CD1c-positive myeloid dendritic cell (primary cell): ENCODE measurements around the gene RAPGEF4.

Experiments used
- DNase-seq: peaks from one replicate; pipeline ENCODE4 v3.0.0-alpha.2; 2016; ENCODE audit errors: extremely low spot score

The RAPGEF4 gene

DNA sequence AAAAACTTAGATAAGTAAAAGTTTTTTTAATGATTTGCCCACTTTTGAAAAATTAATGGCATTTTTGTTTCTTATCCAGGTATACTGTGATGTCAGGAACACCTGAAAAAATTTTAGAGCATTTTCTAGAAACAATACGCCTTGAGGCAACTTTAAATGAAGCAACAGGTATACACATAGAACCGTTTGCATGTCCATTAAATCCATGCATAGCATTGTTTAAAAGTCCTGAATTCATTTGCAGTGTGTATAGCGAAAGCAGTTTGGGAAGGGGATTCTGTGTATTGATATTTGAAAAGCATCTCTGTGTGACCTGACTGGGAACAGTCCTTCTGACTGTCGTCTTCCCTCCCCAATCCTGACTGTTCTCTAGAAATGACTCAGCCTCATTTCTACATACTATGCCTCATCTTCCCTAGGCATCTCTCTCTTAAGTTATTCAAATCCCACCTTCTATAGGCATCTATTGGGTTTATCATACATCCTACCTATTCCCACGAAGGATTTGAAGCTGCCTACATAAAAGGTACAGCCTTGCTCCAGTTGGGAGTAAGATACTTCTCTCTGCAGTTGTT, 260.8 kb downstream of the RAPGEF4 start:
- peak; percentile 46 for DNase-seq

DNA sequence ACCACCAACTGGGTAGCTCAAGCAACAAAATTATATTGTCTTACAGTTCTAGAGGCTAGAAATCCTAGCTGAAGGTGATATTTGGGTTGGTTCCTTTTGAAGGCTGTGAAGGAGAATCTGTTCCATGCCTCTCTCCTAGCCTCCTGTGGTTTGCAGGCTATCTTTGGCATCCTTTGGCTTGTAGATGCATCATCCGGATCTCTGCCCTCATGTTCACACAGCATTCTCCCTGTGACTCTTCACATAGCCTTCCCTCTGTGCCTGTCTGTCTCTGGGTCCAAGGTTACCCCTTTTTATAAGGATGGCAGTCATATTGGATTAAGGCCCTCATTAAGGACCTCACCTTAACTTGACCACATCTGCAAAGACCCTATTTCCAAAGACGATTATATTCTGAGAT, 261.4 kb downstream of the RAPGEF4 start:
- no peak for DNase-seq

DNA sequence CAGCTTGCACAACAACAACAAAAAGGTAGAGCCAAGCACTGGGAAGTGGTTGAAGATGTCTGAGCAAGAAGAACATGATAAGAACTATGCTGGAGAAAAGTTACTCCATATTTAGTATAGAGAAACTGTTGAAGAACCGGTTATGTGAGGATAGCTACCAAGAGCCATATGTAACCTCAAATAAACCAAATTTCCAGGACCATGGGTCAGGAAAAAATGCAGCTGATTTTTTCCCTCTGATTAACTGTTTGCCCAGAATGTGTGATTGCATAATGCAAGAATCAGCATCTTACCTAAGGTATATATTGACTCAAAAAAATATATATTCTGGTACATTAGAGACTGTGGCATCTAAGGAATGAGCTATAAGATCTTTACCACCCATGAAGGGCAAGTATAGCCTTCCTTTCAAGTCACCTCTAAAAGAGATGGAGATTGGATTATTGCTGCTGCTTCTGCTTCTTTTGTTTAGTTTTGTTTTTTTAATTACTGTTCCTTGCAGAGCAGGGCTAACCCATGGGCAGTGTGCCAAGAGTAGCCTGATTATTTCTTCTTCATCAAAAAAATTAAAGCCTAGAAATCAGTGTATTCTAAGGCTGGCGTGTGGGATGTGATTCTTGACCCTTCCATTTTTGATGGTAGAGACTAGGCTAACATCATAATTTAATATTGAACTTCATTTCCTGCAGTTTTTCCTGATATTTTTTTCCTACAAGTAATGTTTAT, 263.1 kb downstream of the RAPGEF4 start:
- no peak for DNase-seq

DNA sequence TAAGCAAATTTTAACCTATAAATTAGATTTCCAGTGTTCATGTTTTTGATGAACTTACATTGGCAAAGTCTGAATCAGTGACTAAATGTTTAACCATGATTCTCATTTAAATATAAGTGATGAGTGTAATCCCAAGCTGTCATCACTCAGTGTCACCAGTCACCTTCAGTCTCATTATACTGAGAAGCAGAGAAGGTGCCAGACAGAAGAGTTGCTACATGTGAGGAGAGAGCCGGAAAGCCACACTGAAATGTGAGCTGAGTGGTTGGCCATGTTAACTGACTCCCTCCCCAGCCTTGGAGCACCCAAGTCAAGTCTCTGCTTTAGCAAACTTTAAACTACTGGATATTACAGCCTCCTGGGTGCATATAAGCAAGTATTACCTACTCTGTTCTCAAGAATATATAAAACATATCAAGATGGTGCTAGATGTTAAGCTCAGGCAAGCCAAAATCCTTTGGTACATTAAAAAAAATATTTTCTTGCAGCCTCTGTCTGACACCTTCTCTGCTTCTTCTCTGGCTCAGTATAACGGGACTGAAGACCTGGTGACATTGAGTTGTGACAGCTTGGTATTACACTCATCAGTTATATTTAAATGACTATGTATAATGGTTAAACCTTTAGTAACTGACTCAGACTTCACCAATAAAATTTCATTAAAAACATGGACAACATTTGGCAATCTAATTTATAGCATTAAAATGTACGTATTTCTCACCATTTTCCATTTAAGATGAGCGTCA, 264.2 kb downstream of the RAPGEF4 start:
- DNase-seq = no peak

DNA sequence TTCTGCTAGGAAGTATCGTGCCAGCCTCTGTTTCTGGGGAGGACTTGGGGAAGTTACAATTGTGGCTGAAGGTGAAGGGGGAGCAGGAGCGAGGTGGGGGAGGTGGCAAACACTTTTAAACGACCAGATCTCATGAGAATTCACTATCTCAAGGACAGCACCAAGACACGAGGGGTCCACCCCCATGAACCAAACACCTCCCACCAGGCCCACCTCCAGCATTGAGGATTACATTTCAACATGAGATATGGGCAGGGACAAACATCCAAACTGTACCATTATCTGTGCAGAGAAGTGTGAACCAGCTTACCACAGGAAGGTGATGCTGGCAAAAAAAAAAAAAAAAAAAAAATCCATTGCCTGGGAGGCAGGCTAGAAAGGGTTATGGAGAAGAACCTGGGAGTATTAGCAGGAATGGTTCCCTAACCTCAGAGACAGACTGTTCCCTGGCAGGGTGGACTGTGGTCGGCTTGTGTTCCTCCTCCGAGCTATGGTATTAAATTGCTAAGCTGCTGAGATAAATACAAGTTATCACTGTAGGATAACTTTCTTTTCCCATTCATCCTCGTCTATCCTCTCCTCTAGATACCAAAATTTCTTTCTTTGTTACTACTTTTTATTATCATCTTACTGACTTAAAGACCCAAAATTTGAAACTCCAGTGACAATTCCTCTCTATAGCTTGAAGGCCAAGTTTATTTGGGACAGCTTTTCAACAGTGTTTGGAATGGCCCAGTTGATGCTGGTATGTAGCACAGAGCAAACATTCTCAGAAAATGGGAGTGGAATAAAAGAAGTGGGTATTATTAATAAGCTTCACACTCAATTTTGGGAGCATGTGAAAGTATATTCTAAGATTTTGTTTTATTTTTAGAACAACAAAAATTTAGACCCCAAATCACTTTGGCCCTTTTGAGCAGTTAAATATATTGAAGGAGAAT, 266.3 kb downstream of the RAPGEF4 start:
- no peak for DNase-seq

DNA sequence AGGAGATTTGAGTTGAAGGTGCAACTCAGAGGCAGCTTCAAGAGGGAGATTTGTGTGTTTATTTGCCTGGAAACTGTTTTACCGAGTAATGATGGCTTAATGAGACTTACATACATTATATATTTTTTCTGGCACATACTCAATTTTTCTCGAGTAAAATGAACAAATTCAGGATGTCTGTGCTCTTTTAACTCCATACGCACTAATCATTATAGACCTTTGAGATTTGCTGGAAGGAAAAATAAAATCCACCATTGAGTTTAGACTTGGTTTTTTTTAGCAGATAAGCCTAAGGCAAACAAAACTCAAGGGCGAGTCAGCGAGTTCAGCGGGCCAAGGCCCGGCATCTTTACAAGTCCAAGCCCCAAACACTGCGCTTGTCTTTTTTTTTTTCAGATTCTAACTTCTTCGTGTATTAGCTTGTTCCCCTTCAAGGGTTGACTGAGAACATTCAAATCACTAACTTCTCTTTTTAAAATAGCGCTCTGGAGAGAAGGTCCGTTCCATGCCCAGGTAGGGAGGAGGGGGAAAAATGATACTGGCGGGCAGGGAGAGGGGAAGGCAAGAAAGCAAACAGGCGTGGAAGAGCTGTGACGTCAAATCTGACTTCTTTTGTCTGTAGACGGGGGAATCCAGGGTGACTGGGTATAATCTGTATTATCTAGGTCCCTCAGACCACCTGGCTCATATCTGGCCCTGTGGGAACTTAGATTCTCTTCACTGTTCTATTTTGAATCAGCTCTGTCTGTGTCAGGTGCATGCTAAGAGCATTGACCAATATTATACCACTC, 267.3 kb downstream of the RAPGEF4 start:
- no peak for DNase-seq

DNA sequence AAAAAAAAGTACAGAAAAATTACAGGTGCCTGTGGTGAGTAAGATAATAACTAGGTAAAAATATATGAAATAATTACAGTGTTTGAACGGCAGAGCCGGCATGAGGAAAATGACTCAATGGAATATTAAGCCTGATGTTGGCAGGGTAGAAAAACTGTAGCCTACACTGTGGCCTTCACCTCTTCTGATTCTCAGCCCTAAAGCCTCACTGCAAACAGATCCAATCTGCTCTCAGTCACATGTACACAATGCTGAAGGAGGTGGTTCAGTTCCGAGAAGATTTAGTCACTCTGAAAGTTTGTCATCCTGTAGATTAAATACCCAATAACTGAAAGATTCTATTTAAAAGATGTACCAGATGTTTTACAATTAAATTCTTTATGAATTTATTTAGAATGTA, 273.1 kb downstream of the RAPGEF4 start:
- no peak for DNase-seq

DNA sequence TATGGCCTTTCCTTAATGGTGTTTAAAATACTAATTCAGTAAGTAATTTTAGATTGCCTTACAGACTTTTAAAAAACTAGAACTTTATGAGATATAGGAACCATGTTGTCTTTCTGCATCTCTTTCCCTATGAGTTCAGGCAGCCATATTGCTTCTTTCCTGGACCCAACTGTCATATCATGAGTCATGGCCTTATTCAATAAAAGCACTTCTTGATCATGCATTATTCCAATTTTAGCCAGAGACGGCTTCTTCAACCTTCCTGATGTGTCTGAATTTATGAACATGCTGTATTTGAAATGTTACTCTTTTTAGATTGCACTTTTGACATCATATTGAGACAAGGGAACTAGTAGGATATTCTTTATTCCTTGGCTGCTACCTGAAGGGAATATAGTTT, 274.6 kb downstream of the RAPGEF4 start:
- no peak for DNase-seq

DNA sequence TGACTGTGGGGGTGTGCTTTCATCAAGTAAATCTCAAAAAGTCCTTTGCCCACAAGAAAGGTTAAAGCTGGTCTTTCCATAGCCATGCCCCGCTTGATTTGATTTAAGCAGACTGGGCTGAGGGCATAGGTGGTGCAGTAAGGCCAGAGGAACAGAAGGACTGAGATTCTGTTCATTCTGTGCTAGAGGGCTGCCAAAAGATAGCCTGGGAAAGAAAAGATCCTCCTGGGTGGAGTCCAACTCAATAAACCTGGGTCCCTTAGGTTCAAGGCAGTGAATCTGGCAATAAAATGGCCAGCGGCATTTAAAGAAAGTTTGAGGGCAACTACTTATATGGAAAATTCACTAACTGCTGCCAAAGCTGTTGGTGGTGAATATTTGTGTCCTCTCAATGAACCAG, 280.8 kb downstream of the RAPGEF4 start:
- no peak for DNase-seq

DNA sequence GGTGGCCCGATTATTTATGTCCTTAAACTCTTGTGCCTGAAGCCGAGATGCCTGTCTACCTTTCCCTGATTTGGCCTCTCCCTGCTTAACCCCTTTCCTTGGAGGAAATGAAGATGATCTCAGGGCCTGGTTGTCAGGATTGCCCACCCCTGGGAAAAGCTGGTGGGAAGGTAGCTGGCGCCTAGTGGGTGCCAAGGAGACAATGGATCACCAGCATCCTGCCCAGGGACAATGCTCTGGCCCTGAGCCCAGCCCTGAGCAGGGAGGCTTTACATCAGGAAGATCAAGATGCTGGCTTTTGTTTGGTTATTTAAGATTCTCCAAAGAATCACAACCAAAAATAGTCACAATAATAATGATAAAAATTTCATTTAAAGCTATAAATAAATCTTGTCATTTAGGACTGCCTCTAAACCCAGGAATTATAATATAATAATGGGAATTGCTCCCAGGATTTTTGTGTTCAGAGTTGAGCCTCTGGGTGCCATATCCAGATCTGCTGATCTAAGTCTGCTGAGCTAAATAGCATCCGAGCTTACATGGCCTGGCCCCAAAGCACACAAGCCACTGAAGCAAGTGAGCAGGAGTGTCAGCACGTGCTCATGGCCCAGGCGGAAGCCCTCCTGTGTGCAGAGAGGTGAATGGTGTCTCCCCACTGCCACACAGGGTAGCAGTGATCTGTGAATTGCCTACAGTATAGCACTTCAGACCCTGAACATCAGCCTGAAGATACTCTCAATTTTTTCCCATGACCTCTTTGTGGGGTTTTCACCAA, 282.2 kb downstream of the RAPGEF4 start:
- no peak for DNase-seq

DNA sequence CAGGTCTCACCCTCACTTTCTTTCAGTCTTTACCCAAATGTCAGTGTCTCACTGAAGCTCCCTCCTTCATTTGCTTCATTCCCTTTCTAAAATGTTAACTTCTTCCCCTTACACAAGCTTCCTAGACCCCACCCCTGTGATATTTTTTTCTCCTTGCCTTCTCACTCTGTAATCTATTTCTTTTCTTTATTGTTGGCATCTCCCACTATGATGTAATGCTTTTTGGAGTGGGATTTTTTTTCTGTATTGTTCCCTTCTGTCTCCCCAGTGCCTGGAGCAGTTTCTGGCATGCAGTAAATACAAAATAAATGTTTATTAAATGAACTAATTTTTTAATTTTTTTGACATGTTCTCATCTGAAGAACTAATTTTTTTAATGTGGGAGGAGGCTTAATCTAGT, 284.1 kb downstream of the RAPGEF4 start:
- DNase-seq = no peak

DNA sequence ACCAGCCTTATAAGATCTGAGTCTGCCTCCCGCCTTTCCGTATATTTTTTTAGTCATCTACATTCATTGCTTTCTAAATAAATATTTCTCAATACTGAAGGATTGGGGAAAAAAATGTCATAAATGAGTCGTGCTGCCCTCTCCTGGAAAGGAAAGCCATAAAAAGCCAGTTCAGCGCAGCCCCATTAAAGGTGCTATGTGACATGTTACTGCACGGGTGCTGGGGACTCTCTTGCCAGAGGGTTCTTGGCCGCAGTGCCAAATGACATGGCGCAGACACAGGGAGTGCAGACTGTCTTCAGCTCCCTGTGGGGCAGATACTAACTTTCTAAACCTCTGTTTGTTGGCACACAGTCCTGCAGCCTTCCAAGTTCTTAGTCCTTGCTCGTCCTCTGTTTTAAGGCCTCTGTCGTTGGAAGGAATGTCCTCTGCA, 286.3 kb downstream of the RAPGEF4 start:
- no peak for DNase-seq

DNA sequence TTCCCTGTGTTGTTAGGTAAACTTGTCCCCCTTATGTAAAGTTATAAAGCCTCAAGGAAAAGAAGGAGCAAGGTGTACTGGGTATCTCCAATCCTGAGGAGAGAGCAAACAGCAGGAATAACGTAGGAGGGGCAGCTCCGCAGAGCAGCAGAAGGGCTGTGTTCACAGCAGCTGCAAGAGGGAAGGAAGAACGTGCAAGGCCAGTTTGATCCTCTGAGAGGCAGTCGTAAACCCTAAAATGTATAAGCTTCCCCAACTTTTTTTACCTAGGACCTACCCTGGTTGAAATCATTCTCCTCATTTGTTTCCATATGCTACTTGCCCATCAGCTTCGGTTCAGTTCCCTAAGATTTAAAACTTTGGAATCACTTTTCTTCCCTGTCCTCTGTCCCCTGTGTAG, 288.1 kb downstream of the RAPGEF4 start:
- DNase-seq = no peak

DNA sequence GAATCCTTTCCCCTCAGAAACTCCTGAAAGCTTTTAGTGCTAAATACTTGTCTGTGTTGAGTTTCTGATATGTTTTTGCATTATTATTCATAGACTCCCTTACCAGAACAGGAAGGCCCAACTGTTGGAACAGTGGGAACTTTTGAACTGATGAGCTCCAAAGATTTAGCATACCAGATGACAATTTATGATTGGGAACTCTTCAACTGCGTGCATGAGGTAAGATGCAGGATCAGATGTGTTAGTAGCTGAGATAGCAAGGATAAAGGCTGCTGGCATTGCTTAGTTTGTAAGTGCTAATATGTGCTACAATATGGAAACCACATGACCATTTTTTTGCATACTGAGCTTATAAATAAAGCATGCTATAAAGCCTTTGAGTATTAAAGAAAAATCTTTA, 290.8 kb downstream of the RAPGEF4 start:
- DNase-seq = no peak

DNA sequence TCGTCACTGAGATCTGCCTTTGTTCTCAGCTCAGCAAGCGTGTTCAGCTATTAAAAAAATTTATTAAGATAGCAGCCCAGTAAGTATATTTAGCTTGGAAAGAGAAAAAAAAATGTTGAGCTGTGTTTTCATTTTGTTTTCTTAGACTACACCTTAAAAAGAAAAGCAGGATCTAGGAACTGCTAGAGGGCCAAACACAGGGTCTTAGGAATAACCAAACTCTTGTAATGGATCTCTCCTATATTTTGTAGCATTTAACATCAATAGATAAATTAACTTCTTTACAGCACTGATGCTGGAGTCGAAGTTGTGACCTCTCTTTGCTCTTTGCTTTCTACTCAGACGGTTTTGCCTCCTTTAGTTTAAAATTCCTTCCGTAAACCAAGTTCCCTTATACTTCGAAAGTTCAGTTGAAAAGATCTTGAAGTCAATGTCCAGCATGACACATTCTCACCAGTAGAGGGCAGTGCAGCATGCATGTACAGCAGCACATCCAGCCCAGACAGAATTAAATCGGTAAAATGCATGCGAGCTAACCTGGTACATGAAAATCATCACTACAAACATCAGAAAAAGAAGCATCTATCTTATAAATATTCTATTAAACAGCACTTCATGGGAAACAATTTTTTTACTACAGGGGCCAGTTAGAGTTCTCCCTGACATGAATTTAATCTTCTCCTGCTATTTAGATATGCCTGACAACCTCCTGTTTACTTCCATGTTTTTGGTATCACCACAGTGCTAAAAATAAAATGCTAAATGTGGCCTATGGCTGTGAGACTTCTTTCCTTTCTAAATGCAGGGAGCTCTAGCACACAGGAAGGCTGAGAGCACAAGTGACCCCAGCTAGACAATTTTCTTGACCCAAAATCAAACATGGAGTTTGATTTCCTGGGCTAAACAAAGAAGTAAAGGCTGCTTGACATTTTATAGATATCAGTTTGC, 291.8 kb downstream of the RAPGEF4 start:
- DNase-seq = peak; percentile 91

DNA sequence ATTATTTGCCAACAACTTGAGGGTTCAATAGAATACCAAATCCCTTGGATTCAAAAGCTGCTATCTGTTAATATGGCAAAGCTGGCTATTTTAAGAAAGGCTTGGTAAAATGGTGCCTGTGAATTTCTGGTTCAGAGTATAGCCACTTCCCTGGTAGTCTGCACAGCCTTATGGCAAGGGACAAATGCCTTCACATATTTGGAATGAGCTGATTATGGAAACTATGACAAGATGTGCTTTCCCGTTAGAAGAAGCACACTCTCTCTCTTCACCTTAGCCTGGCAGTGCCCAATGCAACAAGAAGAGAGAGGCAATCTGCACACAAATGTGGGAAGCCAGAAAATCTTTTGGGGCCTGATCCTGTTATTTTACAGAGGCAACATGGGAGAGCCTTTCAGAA, 292.5 kb downstream of the RAPGEF4 start:
- no peak for DNase-seq

DNA sequence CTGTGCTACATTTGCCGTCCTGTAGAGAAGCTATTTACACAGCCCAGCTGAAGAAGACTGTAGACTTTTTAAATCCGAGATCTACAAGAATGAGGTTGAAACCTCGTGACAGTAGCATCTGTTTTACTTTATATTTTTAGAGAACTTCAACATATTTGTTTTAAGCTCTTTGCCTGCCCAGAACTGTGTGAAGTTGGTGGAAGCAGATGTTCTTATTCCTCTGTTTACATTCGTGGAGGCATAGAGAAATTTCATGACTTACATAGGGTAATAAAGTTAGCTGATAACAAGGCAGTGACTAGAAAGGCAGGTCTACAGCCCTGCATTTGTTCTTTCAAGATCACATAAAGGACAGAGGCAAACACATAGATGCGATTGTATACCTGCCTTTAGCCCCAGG, 293.0 kb downstream of the RAPGEF4 start:
- no peak for DNase-seq

DNA sequence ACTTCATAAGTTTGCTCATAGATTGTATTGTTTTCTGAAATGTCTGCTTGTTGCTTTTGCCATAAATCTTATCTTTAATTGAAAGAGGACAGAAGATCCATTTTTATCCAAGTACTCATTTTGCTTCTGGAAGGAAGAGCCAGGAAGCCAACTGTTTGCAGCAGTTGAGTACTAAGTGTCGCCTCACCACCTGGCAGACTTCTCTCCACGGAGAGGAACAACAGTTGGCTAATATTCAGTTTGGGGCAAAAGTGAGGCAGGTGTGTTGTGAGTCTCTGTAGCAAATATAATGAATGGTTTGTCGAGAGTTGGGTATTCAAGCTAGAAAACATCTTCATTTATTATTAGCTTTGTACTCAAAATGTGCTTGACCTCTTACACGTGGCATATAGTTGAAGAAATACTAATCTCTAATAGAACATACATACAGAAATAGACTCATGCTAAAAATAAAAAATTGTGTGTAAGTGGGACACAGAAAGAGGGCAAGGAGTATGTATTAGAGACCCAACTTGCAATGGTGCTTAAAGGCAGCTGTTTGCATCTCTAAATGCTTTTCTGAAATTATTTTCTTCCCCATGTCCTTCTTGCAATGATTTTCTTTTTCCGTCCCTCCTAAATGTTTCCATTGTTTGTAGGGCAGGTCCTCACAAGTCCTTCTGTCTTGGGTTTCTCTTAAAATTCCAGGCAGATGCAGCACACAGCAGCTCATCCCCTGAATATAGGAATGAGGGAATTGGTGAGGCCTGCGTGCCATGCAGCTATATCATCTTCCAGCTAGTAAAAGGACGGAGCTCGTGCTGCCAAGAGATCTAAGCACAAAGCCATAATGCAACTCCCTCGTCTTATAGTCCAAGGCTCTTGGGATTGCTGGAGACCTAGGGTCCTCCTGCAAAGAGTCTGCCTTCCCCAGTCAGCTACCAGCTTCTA, 295.2 kb downstream of the RAPGEF4 start:
- no peak for DNase-seq
